ENCODE results near the gene EPB41L4B.
"Not testable (repeated sequence)": the region's sequence is repeated elsewhere in the genome, so short reads cannot be mapped to it uniquely, and the experiment has no call there.

EPB41L4B gene

DNA sequence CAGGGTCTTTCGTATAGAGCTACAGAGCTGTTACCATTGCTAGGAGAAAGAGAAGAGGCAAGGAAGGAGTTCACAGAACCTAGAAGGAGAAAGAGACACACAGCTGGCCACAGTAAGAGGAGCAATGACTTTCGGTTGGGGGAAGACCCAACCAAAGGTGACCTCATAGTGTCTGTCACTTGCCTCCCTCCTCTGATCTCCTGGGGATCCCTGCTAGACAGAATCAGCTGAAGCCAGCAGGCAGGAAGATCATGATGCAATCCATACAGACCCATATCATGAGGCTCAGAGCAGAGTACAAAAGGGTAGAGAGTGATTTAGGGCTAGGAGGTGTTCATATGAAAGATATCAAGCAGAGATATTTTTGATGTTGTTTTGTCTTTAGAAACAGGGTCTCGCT is 26.0 kb upstream of the EPB41L4B start:
- H3K4me1 ChIP-seq (ENCODE audit: low read depth, poor library complexity, severe bottlenecking) = peaks cover 6% of the 10 kb centered on the region
- no peak overlapping the region for H3K4me2 ChIP-seq
- no peak overlapping the region for H3K27ac ChIP-seq
- H3K79me2 ChIP-seq (ENCODE audit: insufficient read depth, low read depth) = no peaks in the 10 kb centered on the region
- no peaks in the 10 kb centered on the region for H3K36me3 ChIP-seq (ENCODE audit: insufficient read depth)
- H2AFZ ChIP-seq (ENCODE audit: low read depth) = no peak overlapping the region
- H3K27me3 ChIP-seq (ENCODE audit: insufficient read depth, low read depth) = no peaks in the 10 kb centered on the region
- no peak for TF ChIP-seq CTCF (conservative IDR thresholded peaks at IDR 0.05; ENCODE audit: low read depth, low read length)
- H4K20me1 ChIP-seq (ENCODE audit: insufficient read depth) = no peaks in the 10 kb centered on the region
- H3K9ac ChIP-seq = no peak overlapping the region
- H3K4me3 ChIP-seq (IDR thresholded peaks at IDR 0.05; ENCODE audit: insufficient read depth, low read depth, low read length) = no peak overlapping the region

DNA sequence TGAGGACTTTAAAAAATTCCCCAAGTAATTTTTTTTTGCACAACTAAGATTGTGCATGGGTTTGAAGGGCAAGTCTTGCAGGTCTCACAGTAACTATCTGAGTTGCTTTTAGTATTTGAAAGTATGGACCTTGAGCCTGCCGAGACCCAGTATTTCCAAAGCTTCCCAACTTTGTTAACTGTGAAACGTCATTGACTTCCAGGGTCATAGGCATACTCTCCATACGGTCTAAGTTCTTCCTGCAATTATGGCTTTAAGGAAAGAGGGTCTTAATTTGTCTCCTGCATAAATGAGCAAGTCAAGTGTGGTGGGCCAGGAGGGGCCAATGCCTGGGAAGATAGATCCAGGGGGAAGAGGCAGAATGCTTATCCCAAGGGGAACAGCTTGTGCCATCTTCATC is 24.0 kb upstream of the EPB41L4B start:
- Histone ChIP-seq H3K27me3 (ENCODE audit: insufficient read depth, low read depth) (no peaks in the 10 kb centered on the region), H2AFZ (ENCODE audit: low read depth) (no peak overlapping the region), H3K27ac (no peak overlapping the region), H3K79me2 (ENCODE audit: insufficient read depth, low read depth) (no peaks in the 10 kb centered on the region), H3K4me3 (IDR thresholded peaks at IDR 0.05; ENCODE audit: insufficient read depth, low read depth, low read length) (no peak overlapping the region), H3K9ac (no peak overlapping the region), H3K36me3 (ENCODE audit: insufficient read depth) (no peaks in the 10 kb centered on the region), H3K4me1 (ENCODE audit: low read depth, poor library complexity, severe bottlenecking) (peaks cover 6% of the 10 kb centered on the region), H3K4me2 (no peak overlapping the region), H4K20me1 (ENCODE audit: insufficient read depth) (no peaks in the 10 kb centered on the region)
- no peak for TF ChIP-seq CTCF (conservative IDR thresholded peaks at IDR 0.05; ENCODE audit: low read depth, low read length)

GRCh38 chr9:109342878-109343277 is 22.0 kb upstream of the EPB41L4B start:
- H3K36me3 ChIP-seq (ENCODE audit: insufficient read depth) = no peaks in the 10 kb centered on the region
- H4K20me1 ChIP-seq (ENCODE audit: insufficient read depth) = no peaks in the 10 kb centered on the region
- no peak overlapping the region for H3K27ac ChIP-seq
- no peak overlapping the region for H2AFZ ChIP-seq (ENCODE audit: low read depth)
- TF ChIP-seq CTCF (conservative IDR thresholded peaks at IDR 0.05; ENCODE audit: low read depth, low read length) = no peak
- H3K27me3 ChIP-seq (ENCODE audit: insufficient read depth, low read depth) = no peaks in the 10 kb centered on the region
- H3K4me3 ChIP-seq (IDR thresholded peaks at IDR 0.05; ENCODE audit: insufficient read depth, low read depth, low read length) = no peak overlapping the region
- H3K4me1 ChIP-seq (ENCODE audit: low read depth, poor library complexity, severe bottlenecking) = peaks cover 6% of the 10 kb centered on the region
- no peak overlapping the region for H3K9ac ChIP-seq
- H3K79me2 ChIP-seq (ENCODE audit: insufficient read depth, low read depth) = no peaks in the 10 kb centered on the region
- H3K4me2 ChIP-seq = no peak overlapping the region

DNA sequence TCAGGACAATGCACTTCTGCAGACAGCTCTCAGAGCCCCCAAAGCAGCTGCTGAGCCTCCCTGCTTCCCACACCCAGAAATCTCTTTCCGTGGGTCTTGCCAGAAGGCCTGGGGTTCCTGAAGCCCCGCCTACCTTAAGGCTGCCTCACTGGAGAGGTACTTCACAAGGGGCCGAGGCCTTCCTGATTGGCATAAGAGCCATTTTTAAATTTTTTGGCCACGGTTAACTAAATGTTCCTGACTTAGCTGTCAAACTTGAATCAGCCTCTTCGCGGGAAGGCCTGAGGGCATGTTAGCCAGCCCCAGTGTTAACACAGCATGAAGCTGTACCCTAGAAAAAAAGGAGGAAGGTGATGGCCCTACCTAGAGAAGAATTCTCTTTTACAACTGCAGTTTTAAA is 20.7 kb upstream of the EPB41L4B start:
- H3K4me2 ChIP-seq = no peak overlapping the region
- TF ChIP-seq CTCF (conservative IDR thresholded peaks at IDR 0.05; ENCODE audit: low read depth, low read length) = no peak
- H3K4me3 ChIP-seq (IDR thresholded peaks at IDR 0.05; ENCODE audit: insufficient read depth, low read depth, low read length) = no peak overlapping the region
- no peak overlapping the region for H3K27ac ChIP-seq
- H4K20me1 ChIP-seq (ENCODE audit: insufficient read depth) = no peaks in the 10 kb centered on the region
- no peaks in the 10 kb centered on the region for H3K36me3 ChIP-seq (ENCODE audit: insufficient read depth)
- H3K9ac ChIP-seq = no peak overlapping the region
- H2AFZ ChIP-seq (ENCODE audit: low read depth) = no peak overlapping the region
- peaks cover 2% of the 10 kb centered on the region for H3K4me1 ChIP-seq (ENCODE audit: low read depth, poor library complexity, severe bottlenecking)
- no peaks in the 10 kb centered on the region for H3K27me3 ChIP-seq (ENCODE audit: insufficient read depth, low read depth)
- no peaks in the 10 kb centered on the region for H3K79me2 ChIP-seq (ENCODE audit: insufficient read depth, low read depth)

- H3K27me3 ChIP-seq (ENCODE audit: insufficient read depth, low read depth); H3K4me1 ChIP-seq (ENCODE audit: low read depth, poor library complexity, severe bottlenecking); H2AFZ ChIP-seq (ENCODE audit: low read depth); H3K4me2 ChIP-seq; H3K36me3 ChIP-seq (ENCODE audit: insufficient read depth); H3K27ac ChIP-seq; H4K20me1 ChIP-seq (ENCODE audit: insufficient read depth); H3K9ac ChIP-seq; H3K79me2 ChIP-seq (ENCODE audit: insufficient read depth, low read depth); H3K4me3 ChIP-seq (IDR thresholded peaks at IDR 0.05; ENCODE audit: insufficient read depth, low read depth, low read length): not testable (repeated sequence)
These were observed 20.1 kb upstream of the EPB41L4B start for GRCh38 chr9:109340979-109341378.
